NT2/D1 (cell line): ENCODE data around the gene RUNX2.

Experiments
- DNase-seq: peaks from one replicate; pipeline ENCODE4 v3.0.0-alpha.2; 2011; ENCODE audit warnings: low read depth, low spot score
- H3K27me3 ChIP-seq: 2 replicates; pipeline ENCODE4 v1.6.0; 2011; ENCODE audit warnings: mild to moderate bottlenecking; ENCODE audit not compliant: insufficient read length, insufficient read depth
- H3K36me3 ChIP-seq: 2 replicates; pipeline ENCODE4 v1.6.1; 2011; ENCODE audit warnings: mild to moderate bottlenecking, low read length, mixed read lengths; ENCODE audit not compliant: insufficient read depth, insufficient read length
- H3K4me1 ChIP-seq: 2 replicates; pipeline ENCODE4 v1.5.1; 2011; ENCODE audit not compliant: insufficient read depth, insufficient read length
- H3K4me3 ChIP-seq: 2 replicates; pipeline ENCODE4 v1.5.1; 2011; ENCODE audit warnings: low read depth; ENCODE audit not compliant: insufficient read length
- H3K9ac ChIP-seq: 2 replicates; pipeline ENCODE4 v1.6.0; 2011; ENCODE audit warnings: low read depth; ENCODE audit not compliant: insufficient read length
- H3K9me3 ChIP-seq: 2 replicates; pipeline ENCODE4 v1.5.1; 2011; ENCODE audit warnings: mild to moderate bottlenecking, low read length; ENCODE audit not compliant: insufficient read depth
- SUZ12 ChIP-seq: IDR thresholded peaks from 2 replicates; pipeline ENCODE4 v1.6.1; 2011; ENCODE audit not compliant: insufficient read length, insufficient read depth; ENCODE audit errors: extremely low read depth
- YY1 ChIP-seq: IDR thresholded peaks from 2 replicates; pipeline ENCODE4 v1.6.1; 2011; ENCODE audit not compliant: insufficient read length, insufficient read depth
- ZNF274 ChIP-seq: IDR thresholded peaks from 2 replicates; pipeline ENCODE4 v1.6.1; 2011; ENCODE audit warnings: mild to moderate bottlenecking, low read depth, low read length

RUNX2 gene

DNA sequence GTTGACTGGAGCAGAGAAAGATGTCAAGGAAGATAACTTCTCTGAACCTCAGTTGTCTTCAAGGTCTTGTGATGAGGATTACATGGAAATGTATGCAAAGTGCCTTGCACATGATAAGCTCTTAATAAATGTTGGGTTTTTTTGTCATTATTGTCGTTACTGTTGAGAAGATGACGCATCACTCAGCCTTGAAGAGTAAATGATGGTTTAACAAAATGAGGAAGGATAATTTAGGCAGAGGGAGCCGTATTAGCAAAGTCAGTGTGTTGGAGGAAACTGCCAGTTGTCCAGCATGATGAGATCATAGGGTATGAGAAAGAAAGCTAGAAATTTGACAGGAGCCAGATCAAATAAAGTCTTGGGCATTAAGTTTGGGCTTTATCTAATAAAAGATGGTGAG is 58.4 kb downstream of the RUNX2 start:
- no peaks in the 10 kb centered on the region for H3K4me1 ChIP-seq
- TF ChIP-seq ZNF274 (no peak), YY1 (no peak), SUZ12 (no peak)
- H3K9me3 ChIP-seq = no peaks in the 10 kb centered on the region
- no peaks in the 10 kb centered on the region for H3K27me3 ChIP-seq
- no peak overlapping the region for H3K4me3 ChIP-seq
- H3K9ac ChIP-seq = no peak overlapping the region
- no peaks in the 10 kb centered on the region for H3K36me3 ChIP-seq
- no peak for DNase-seq

DNA sequence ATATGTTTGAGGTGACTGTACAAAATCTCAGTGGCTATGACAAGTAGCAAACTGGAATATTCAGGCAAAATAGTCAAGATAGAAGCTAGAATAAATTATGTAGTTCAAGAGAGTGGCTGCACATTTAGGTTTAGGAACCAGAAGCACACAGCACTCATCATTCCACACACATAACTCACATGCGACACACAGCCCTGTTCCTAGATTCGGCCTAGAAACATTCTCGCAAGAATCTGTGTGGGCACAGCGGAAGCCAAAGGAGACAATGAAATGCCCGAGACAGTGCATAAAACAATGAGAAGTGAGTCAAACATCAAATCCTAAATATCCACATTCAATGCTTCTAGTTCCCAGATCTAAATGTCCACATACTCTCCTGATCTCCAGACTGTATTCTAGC is 59.1 kb downstream of the RUNX2 start:
- Histone ChIP-seq H3K9me3 (no peaks in the 10 kb centered on the region), H3K4me1 (no peaks in the 10 kb centered on the region), H3K36me3 (no peaks in the 10 kb centered on the region), H3K4me3 (no peak overlapping the region), H3K27me3 (no peaks in the 10 kb centered on the region), H3K9ac (no peak overlapping the region)
- TF ChIP-seq SUZ12 = no peak
- no peak for TF ChIP-seq YY1
- no peak for TF ChIP-seq ZNF274
- no peak for DNase-seq

DNA sequence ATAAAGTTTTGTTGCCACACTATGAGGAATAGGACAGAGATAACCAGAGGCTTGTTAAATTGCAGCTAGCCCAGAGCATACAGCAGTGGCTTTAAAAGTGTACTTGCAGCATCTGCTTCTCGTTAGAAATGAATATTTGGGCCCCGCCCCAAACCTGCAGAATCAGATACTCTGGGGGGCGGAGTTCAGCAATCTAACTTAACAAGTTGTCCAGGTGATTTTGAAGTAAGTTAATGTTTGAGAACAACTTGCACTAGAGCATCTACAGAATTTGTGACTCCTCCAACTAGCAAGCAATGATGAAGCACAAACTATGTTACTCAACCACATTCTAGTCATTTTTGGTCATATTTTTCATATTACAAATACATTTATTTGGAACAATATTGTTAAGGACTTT is 60.2 kb downstream of the RUNX2 start:
- no peak overlapping the region for H3K9ac ChIP-seq
- no peak overlapping the region for H3K4me3 ChIP-seq
- no peaks in the 10 kb centered on the region for H3K27me3 ChIP-seq
- no peaks in the 10 kb centered on the region for H3K36me3 ChIP-seq
- TF ChIP-seq ZNF274 = no peak
- no peak for TF ChIP-seq SUZ12
- no peak for TF ChIP-seq YY1
- no peaks in the 10 kb centered on the region for H3K9me3 ChIP-seq
- no peak for DNase-seq
- no peaks in the 10 kb centered on the region for H3K4me1 ChIP-seq

DNA sequence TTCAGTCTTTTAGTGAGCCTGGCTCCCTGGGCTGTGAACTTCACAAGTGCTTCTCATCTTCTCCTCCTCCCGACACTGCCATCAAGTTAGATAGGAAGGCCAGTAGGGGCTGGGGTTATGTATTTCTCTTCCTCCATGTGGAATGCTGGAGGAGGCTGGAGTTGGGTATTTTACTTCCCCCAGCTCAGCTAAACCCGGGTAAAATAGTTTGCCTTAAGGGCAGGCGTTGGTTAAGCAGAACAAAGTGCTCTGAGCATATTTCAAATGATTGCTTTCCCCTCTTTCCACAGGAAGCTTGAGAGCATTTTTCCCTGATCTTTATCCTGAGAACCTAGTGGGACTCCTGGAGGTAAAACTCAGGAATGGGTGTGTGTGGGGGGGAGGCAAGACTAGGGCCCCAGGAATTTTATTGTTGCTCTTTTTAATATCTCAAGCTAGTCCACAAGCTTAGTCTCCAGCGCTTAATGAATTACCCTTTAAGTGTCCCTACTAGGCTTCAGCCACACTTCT is 66.5 kb downstream of the RUNX2 start:
- Histone ChIP-seq H3K27me3 (no peaks in the 10 kb centered on the region), H3K9me3 (no peaks in the 10 kb centered on the region), H3K4me3 (no peak overlapping the region), H3K9ac (no peak overlapping the region), H3K4me1 (no peaks in the 10 kb centered on the region), H3K36me3 (no peaks in the 10 kb centered on the region)
- no peak for DNase-seq
- TF ChIP-seq ZNF274 (no peak), SUZ12 (no peak), YY1 (no peak)

DNA sequence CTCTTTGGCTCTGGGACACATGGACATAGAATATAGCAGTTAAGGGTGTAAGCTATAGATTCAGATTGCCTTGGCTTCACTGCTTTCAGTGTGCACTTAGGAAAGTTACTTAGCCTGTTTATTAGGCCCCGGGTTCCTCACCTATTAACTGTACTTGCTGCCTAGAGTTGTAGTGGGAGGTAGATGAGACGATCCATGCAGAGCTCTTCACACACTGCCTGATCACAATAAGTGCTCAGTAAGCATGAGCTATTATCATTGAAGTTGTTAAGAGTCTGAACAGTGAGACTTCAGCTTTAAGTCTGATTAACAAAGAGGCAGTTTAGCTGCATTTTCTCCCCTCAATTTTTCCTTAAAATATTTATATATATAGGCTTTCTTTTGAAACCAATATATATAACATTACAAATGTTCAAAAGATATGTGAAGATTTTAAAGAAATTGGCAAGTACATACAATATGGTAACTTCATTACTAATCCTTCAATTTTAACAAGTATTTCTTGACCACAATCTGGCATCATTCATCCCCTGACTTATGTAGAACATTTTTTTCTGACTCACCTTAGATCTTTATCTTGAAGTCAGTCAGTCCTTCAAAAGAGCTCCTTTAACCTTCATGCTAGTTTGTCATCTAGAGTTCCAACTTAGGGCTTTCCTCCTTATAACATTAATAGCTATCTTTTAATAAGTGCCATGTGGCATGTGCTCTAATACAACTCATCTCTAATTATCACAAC is 70.1 kb downstream of the RUNX2 start:
- no peaks in the 10 kb centered on the region for H3K4me1 ChIP-seq

DNA sequence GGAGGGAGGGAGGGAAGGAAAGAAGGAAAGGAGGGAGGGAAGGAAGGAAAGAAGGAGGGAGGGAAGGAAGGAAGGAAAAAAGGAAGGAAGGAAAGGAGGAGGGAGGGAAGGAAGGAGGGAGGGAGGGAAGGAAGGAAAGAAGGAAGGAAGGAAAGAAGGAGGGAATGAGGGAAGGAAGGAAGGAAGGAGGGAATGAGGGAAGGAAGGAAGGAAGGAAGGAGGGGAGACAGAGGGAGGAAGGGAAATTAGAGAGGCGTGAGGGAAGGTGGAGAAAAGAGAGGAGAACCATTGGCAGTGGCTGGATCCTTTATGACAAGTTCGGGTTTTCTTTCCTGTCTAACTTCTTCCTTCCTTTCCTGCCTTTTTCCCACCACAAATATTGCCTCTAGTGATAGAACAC is 71.9 kb downstream of the RUNX2 start:
- no peak for DNase-seq

More for the DNA sequence above, 70.1 kb downstream of the RUNX2 start:
- no peak for TF ChIP-seq SUZ12
- no peak for TF ChIP-seq ZNF274
- no peak for TF ChIP-seq YY1
- Histone ChIP-seq H3K9ac (no peak overlapping the region), H3K4me3 (no peak overlapping the region), H3K27me3 (no peaks in the 10 kb centered on the region), H3K36me3 (no peaks in the 10 kb centered on the region), H3K9me3 (no peaks in the 10 kb centered on the region)
- DNase-seq = no peak

DNA sequence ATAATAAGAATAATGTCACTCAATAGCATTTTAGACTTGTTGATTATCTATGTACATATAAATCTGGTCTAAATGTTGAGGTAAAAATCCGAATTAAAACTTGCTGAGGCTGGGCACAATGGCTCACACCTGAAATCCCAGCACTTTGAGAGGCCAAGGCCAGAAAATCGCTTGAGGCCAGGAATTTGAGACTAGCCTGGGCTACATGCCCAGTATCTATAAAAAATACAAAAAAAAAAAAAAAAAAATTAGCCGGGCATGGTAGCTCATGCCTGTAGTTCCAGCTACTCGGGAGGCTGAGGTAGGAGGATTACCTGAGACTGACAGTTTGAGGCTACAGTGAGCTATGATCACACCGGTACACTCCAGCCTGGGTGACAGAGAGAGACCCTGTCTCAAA is 83.8 kb downstream of the RUNX2 start:
- TF ChIP-seq ZNF274 (no peak), YY1 (no peak)
- H3K27me3 ChIP-seq = no peaks in the 10 kb centered on the region
- no peaks in the 10 kb centered on the region for H3K9me3 ChIP-seq
- H3K9ac ChIP-seq = no peak overlapping the region
- no peak for DNase-seq
- no peak overlapping the region for H3K4me3 ChIP-seq
- no peaks in the 10 kb centered on the region for H3K4me1 ChIP-seq
- H3K36me3 ChIP-seq = no peaks in the 10 kb centered on the region

More for the DNA sequence above, 71.9 kb downstream of the RUNX2 start:
- no peak for TF ChIP-seq SUZ12
- no peak for TF ChIP-seq YY1
- no peak for TF ChIP-seq ZNF274
- no peaks in the 10 kb centered on the region for H3K27me3 ChIP-seq
- H3K4me3 ChIP-seq = no peak overlapping the region
- H3K36me3 ChIP-seq = no peaks in the 10 kb centered on the region
- no peaks in the 10 kb centered on the region for H3K4me1 ChIP-seq
- H3K9me3 ChIP-seq = no peaks in the 10 kb centered on the region
- no peak overlapping the region for H3K9ac ChIP-seq
